Smooth muscle cell (in vitro differentiated cells): ENCODE measurements around the gene MINAR2. TPM values are rescaled to one million over a fixed set of nuclear protein-coding genes. Genes with fewer than 3 reads are reported as not detected.
A peak's percentile ranks its signal among the peaks of the same experiment; 100 is the strongest.

ENCODE experiments used
- DNase-seq: peaks from one replicate; lab custom pipeline; 2025; ENCODE audit not compliant: unreplicated experiment; lab: John Stamatoyannopoulos, UW
- H2AFZ ChIP-seq: fragments of 200-600 bp; sonication (generic); 2 replicates; pipeline ENCODE4 v1.6.0; 2016; ENCODE audit warnings: antibody characterized with exemption, low read depth, mild to moderate bottlenecking
- H3F3A ChIP-seq: fragments of 200-600 bp; sonication (generic); 2 replicates; pipeline ENCODE4 v1.6.0; 2017; ENCODE audit warnings: antibody characterized with exemption, low read depth
- H3K27ac ChIP-seq: fragments of 200-600 bp; sonication (generic); 2 replicates; pipeline ENCODE4 v1.5.1; 2016; ENCODE audit warnings: low read depth, mild to moderate bottlenecking
- H3K27me3 ChIP-seq: fragments of 200-600 bp; sonication (generic); 2 replicates; pipeline ENCODE4 v1.6.1; 2016; ENCODE audit warnings: low read depth, mild to moderate bottlenecking
- H3K36me3 ChIP-seq: fragments of 200-600 bp; sonication (generic); 2 replicates; pipeline ENCODE4 v1.5.1; 2016; ENCODE audit warnings: low read depth
- H3K4me1 ChIP-seq: fragments of 200-600 bp; sonication (generic); 2 replicates; pipeline ENCODE4 v1.5.1; 2016; ENCODE audit warnings: low read depth
- H3K4me2 ChIP-seq: fragments of 200-600 bp; sonication (generic); 2 replicates; pipeline ENCODE4 v1.6.0; 2016; ENCODE audit warnings: mild to moderate bottlenecking
- H3K4me3 ChIP-seq: fragments of 200-600 bp; sonication (generic); 2 replicates; pipeline ENCODE4 v1.5.1; 2016; ENCODE audit warnings: mild to moderate bottlenecking
- H3K79me2 ChIP-seq: fragments of 200-600 bp; sonication (generic); 2 replicates; pipeline ENCODE4 v1.6.0; 2016; ENCODE audit warnings: low read depth, mild to moderate bottlenecking
- H3K9ac ChIP-seq: fragments of 200-600 bp; sonication (generic); 2 replicates; pipeline ENCODE4 v1.6.0; 2016; ENCODE audit warnings: low read depth
- H3K9me3 ChIP-seq: fragments of 200-600 bp; sonication (generic); replicated peaks from 2 replicates; pipeline ENCODE4 v1.5.1; 2016; ENCODE audit warnings: low read depth
- H4K20me1 ChIP-seq: fragments of 200-600 bp; sonication (generic); 2 replicates; pipeline ENCODE4 v1.6.0; 2016; ENCODE audit warnings: low read depth
- WGBS: methylation state at CpG from one replicate; pipeline ENCODE4 v1.1.7; 2016; ENCODE audit warnings: low lambda C conversion rate; 5-methylcytosine and 5-hydroxymethylcytosine counted together
- polyA plus RNA-seq: library from polyadenylated mRNA; unstranded; fragments of >200 nt; fragmentation: Nextera tagmentation; extraction: Ambion mirVana; gene quantifications from 2 replicates; pipeline ENCODE4 v1.2.1, GENCODE V29; 2016
- total RNA-seq: library from RNA; depleted of rRNA; stranded (reverse); fragments of >200 nt; gene quantifications from 2 replicates; pipeline ENCODE4 v1.2.3, GENCODE V29; 2014
- TF ChIP-seq, protein P1 (sequence below): fragments of 200-600 bp; sonication (generic); IDR thresholded peaks from 2 replicates; pipeline ENCODE4 v1.5.1; 2017; ENCODE audit warnings: borderline replicate concordance, mild to moderate bottlenecking, antibody characterized with exemption; ENCODE audit not compliant: insufficient read depth, poor library complexity, severe bottlenecking

Gene MINAR2
- total and polyA plus RNA-seq, 2 experiments from 2014 or later: not detected

GRCh38 chr5:129763651-129764050 is 15.8 kb downstream of the MINAR2 start:
- no peaks in the 10 kb centered on the region for H3K27me3 ChIP-seq
- no peaks in the 10 kb centered on the region for H3K9me3 ChIP-seq
- no peaks in the 10 kb centered on the region for H3K36me3 ChIP-seq
- no peaks in the 10 kb centered on the region for H3K79me2 ChIP-seq
- H3K27ac ChIP-seq: no peak overlapping the region
- no peaks in the 10 kb centered on the region for H4K20me1 ChIP-seq
- no peak overlapping the region for H3K9ac ChIP-seq
- H3K4me3 ChIP-seq: no peak overlapping the region
- DNase-seq: no peak
- no peak overlapping the region for H2AFZ ChIP-seq
- peaks cover 3% of the 10 kb centered on the region for H3K4me1 ChIP-seq
- TF ChIP-seq, protein P1, sequence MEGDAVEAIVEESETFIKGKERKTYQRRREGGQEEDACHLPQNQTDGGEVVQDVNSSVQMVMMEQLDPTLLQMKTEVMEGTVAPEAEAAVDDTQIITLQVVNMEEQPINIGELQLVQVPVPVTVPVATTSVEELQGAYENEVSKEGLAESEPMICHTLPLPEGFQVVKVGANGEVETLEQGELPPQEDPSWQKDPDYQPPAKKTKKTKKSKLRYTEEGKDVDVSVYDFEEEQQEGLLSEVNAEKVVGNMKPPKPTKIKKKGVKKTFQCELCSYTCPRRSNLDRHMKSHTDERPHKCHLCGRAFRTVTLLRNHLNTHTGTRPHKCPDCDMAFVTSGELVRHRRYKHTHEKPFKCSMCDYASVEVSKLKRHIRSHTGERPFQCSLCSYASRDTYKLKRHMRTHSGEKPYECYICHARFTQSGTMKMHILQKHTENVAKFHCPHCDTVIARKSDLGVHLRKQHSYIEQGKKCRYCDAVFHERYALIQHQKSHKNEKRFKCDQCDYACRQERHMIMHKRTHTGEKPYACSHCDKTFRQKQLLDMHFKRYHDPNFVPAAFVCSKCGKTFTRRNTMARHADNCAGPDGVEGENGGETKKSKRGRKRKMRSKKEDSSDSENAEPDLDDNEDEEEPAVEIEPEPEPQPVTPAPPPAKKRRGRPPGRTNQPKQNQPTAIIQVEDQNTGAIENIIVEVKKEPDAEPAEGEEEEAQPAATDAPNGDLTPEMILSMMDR: no peak
- WGBS: 93% methylated on average over 1 of the region's 1 CpG
- H3F3A ChIP-seq: peaks cover 2% of the 10 kb centered on the region
- no peak overlapping the region for H3K4me2 ChIP-seq

DNA sequence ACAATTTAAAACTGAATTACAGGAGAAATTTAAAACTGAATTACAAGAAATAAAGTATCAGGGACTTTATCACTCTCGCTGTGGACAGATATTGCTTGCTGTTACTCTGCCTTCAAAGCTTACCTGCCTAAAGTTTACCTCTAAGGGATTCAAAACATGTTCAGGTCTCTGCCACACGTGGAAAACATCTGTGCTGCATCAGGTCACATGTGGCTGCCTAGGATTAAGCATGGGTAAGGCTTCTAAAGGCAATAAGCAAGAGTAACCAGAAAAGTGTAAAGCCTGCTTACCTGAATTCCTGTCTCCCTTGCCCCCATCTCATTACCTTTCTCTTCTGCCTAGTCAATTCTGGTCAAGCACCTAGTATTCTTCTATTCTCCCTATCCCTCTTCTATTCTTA is 18.9 kb downstream of the MINAR2 start:
- H2AFZ ChIP-seq: no peak overlapping the region
- no peak overlapping the region for H3K4me2 ChIP-seq
- peaks cover 19% of the 10 kb centered on the region for H3F3A ChIP-seq
- TF ChIP-seq, protein P1: no peak
- no peaks in the 10 kb centered on the region for H3K27me3 ChIP-seq
- no peak overlapping the region for H3K9ac ChIP-seq
- H4K20me1 ChIP-seq: no peaks in the 10 kb centered on the region
- no peak overlapping the region for H3K27ac ChIP-seq
- no peak overlapping the region for H3K4me3 ChIP-seq
- 86% methylated on average over 2 of the region's 2 CpGs for WGBS
- DNase-seq: no peak
- H3K36me3 ChIP-seq: no peaks in the 10 kb centered on the region
- H3K79me2 ChIP-seq: no peaks in the 10 kb centered on the region
- H3K4me1 ChIP-seq: no peaks in the 10 kb centered on the region
- no peaks in the 10 kb centered on the region for H3K9me3 ChIP-seq

DNA sequence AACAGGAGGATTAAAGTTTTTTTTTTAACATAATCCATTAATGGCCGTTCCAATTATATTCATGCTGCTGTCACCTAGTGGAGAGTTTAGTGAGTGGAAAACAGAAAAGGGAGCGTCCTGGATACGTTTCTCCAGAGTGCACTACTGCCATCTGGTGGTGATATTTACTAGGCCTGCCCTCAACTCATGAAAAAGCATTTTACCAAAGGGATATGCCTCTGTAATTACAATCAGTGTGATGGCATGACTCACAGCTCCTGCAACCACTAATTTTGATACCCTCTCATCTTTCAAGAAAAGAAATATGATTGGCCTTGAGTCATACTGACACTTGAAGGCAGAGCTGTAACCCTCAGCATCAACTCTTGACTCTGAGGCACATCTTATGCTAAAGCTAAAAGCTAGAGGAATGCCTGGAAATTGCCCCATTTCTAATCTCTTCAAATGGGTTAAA is 20.1 kb downstream of the MINAR2 start:
- no peak for DNase-seq
- H3K4me1 ChIP-seq: no peaks in the 10 kb centered on the region
- WGBS: 3% methylated on average over 3 of the region's 3 CpGs
- no peaks in the 10 kb centered on the region for H3K27me3 ChIP-seq
- no peaks in the 10 kb centered on the region for H3K36me3 ChIP-seq
- no peaks in the 10 kb centered on the region for H3K9me3 ChIP-seq
- TF ChIP-seq, protein P1: peak; percentile 100
- no peak overlapping the region for H3K4me3 ChIP-seq
- H3F3A ChIP-seq: peaks cover 20% of the 10 kb centered on the region
- H3K79me2 ChIP-seq: no peaks in the 10 kb centered on the region
- H3K9ac ChIP-seq: no peak overlapping the region
- no peaks in the 10 kb centered on the region for H4K20me1 ChIP-seq
- peak overlapping the region; percentile 69 for H3K4me2 ChIP-seq
- no peak overlapping the region for H2AFZ ChIP-seq
- H3K27ac ChIP-seq: no peak overlapping the region

DNA sequence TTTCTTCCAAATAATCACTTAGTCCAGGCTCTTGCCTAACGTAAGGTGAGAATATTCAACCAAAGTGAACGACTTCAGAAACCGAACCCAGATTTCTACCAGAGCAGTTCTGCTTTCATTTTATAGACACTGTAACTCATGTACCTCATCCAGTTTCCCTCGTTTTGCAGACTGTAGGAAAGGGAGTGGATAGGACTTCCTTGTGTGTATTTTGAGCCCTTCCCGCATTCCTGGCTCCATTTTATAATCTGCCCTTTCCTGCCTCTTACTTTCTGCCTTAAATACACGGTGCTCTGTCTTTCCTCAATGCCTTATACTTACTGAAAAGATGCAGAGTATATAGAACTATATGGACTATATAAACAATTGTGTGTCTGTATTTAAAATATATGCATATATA is 20.8 kb downstream of the MINAR2 start:
- TF ChIP-seq, protein P1: no peak
- Histone ChIP-seq H4K20me1 (no peaks in the 10 kb centered on the region), H3K36me3 (no peaks in the 10 kb centered on the region), H3K4me2 (peak overlapping the region; percentile 59), H3K79me2 (no peaks in the 10 kb centered on the region), H3K27me3 (no peaks in the 10 kb centered on the region), H3F3A (peaks cover 22% of the 10 kb centered on the region), H3K4me1 (no peaks in the 10 kb centered on the region), H2AFZ (peak overlapping the region; percentile 89), H3K4me3 (peak overlapping the region; percentile 9), H3K9me3 (no peaks in the 10 kb centered on the region), H3K9ac (no peak overlapping the region), H3K27ac (peak overlapping the region; percentile 28)
- 34% methylated on average over 6 of the region's 6 CpGs for WGBS
- no peak for DNase-seq
